NCI-H345 treated with DMSO at 0.1 percent for 48 hours (cell line): Measurements from ENCODE around the gene IL34.

Experiments
- DNase-seq: peaks from one replicate; lab custom pipeline; 2025; ENCODE audit not compliant: unreplicated experiment; lab: John Stamatoyannopoulos, UW

The IL34 gene

DNA sequence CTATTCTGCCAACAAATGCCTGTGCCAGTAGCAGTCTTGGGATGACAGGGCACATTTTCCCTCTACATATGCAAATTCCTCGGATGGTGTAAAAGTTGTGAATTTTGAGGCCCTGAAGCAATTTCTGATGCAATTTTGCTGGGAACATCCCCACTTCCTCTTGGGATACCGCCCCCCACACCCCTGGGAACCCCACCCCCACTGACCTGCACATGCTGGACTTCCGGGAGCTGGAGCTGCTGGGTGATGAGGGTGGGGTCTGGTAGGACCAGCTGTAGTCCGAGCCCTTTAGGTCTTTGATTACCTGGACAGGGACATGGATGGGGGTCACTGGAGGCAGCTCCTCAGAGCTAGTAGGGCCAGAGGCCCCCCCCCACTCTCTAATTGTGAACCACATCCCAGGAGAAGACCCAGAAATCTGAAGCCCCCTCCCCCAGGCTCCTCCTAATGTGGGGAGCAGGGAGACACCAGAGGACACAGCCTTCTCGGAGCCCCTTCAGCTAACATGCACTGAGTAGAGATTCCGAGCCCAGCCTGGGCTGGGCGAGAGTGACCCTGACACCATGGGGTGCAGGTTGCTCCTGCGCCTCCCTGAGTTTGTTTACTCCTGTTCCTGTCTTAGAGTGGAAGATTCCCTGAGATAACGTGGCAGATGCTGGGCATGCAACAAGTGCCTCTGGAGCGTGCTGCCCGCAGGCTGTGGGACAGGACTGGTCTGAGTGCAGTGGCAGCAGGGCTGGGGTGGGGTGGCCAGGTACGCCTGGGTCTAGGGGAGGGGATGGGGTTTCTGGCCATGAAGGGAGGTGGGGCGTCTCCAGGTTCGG is 30.5 kb downstream of the IL34 start:
- DNase-seq: no peak

DNA sequence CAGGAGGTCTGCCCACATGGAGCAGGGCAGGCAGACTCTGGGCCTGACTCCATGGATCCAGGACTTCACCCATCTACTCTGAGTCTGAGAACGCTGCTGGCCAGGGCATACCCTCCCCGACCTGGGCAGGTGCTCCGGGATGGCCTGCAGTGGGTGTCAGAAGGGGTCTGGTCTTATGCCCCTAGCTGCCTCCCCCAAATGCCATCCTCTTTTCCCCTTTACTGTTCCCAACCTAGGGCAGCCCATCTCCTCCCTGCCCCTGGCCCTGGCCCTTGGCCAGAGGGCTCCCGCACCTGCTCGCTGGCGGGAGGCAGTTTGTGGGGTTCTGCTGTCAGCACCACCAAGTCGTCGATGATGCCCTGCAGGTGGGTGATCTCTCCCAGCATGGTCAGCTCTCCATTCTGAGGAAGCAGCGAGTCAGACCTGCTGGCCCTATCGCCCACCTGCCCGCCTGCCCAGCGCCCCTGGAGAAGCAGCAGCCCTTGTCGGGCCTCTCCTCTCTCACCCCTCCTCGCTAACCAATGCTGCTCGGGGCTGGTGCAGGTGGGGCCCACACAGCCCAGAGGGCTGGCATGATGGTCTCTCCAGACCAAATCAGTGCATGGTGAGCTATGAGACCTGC is 31.3 kb downstream of the IL34 start:
- DNase-seq: no peak

- DNase-seq: no peak
Observed at GRCh38 chr16:70678121-70678897, 31.9 kb downstream of the IL34 start.

GRCh38 chr16:70678898-70679670 is 32.7 kb downstream of the IL34 start:
- no peak for DNase-seq

GRCh38 chr16:70679671-70680494 is 33.5 kb downstream of the IL34 start:
- no peak for DNase-seq

- DNase-seq: no peak
Observed at GRCh38 chr16:70680495-70681381, 34.4 kb downstream of the IL34 start.

DNA sequence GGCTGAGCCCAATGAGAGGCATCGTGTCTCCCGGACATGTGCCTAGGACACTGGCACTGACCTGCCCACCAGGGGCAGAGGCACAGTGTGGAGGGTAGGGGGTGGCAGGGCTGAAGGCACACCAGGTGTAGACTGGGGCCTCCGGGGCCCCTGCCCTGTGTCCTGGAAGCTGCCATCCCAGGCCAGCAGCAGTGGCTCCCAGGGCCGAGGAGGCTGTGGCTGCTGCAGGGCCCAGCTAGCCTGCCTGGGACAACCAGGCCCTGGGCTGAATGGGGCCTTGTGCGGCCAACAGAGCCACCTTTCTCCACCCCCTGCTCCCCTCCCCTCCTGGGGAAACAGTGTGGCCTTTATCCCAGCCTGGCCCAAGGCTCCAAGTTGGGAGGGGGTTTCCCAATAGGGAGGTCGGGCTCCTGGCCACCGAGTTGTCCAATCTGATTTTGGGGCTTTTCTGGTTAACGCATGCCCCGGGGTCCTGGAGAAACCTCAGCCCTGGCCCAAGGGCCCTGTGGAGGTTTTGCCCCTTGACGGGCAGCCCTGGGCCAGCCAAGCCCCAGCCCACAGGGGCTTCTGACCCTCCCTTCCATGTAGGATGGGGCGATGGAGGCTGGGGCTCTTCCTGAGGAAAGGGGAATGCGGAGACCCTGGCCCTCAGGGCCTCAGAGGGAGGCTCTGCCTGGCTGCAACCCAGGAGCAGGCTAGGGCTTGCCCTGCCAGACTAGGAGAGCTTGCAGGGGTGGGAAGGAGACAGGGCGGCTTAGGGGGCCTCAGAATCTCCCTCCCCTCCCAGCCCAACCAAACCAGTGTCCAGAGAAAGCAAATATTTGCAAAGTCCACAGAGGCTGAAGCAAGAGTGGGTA is 35.3 kb downstream of the IL34 start:
- DNase-seq: no peak

- DNase-seq: no peak
Observed at GRCh38 chr16:70682239-70683145, 36.1 kb downstream of the IL34 start.

DNA sequence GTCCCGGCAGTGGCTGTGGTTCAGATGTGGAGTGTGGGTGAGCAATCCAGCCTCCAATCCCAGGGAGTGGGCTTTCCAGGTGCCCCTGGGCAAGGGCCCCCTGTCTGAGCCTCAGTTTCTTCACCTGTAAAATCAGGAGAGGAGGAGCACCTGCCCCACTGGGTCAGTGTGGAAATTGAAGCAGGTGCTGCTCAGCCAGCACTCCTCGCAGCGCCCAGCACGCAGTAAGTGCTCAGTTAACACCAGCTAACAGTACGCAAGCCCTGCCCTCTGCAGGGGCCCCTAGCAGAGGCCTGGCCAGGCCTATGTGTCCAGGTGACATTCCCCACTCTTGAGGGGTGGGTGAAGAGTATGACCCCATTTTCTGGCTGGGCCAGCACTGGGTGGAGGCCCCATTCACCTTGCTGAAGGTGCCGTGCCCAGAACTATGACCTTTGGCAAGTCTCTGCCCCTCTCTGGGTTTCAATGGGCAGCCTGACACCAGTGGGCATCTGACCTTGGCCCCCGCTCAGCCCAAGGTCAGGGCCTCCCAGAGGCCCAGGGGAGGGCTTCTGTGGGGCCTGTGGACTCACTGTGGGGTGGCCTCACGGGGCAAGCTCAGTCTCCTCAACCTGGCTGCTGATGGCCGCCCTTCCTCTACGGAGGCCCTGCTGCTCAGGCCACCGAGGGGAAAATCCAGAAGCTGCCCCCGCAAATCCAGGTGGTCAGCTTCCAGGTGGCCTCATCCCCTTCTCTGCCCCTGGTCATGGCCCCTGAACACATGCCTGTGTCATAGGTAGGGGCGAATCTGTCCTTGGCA is 37.0 kb downstream of the IL34 start:
- DNase-seq: no peak

DNA sequence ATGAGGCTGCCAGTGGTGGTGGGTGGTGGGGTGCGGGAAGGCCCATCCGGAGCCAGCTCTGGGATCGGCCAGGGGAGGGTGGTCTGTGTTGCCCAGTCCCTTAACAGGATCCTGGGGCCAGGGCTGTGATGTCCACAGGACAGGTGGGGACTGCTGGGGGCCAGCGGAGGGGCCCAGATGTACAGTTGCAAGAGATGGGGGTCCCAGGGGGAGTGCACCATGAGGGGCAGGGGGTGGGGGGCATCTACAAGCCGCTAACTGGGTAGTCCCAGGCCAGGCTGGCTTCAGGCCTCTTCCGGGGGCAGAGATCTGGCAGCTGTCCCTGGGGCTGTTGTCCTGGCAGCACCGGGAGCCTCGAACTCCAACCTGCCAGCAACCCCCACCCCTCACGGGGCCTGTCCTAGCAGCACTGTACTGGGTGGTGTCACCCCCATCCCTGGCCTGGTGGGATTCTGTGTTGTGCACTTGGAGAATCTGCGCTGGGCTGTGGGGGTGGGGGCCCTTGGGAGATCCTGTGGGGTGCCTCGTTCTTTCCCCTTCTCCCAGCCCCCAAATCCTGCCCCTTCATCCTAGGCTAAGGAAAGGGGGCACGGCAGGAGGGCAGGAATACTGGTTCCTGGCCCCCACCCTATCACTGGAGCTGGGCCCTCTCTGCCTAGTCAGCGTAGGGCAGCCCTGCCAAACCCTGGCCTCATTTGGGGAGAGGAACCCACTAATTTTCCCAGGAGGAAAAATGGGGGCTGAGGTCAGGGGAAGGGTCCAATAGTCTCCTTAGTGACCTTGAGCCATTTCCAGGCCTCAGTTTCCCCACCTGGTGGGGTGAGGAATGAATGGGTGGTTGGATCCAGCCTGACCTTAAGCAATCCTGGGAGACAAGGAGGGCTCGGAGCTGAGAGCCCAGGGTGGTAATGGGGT is 38.0 kb downstream of the IL34 start:
- DNase-seq: no peak

DNA sequence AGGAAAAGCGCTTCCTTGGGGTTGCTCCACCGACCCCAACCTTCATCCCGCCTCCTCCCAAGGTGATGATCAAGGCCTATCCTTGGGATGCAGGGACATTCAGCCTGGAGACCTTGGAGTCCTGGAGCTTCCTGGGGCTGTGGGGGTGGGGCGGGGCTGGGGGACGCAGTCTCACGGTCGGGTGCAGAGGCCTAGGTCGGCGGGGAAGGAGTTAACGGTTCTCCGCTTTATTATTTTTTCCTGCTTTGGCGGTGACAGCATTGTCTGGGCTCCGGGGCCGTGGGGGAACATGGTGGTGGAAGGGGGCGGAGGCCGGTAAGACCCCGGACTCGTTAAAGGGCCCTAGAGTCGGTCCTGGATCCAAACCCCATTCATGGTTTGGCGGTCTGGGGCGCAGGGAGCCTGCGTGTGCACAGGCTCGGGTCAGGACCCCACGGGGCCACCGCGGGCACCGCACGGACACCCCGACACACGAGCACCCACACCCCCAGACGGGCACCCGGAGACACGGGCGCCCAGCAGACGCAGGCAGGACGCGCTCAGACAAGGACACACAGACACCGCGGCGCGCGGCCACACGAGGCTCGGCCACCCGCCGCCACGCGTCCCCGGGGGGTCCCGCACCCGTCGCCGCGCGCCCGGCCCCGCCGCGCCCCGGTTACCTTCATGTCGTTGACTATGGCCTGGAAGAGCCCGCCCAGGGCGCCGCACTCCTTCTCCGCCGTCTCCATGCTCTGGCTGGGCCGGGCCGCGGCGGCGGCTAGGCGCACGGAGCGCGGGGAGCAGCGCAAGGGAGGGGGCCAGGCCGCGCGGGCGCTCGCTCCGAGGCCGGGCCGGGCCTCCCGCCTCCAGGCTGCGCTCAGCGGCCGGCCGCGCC is 38.9 kb downstream of the IL34 start:
- no peak for DNase-seq

GRCh38 chr16:70685938-70686375 is 39.6 kb downstream of the IL34 start, which contains the start of gene MTSS2:
Gene MTSS2, minus strand, starts transcription at chr16:70686053. Its CDS starts 262 bp downstream, at chr16:70685791.
- DNase-seq: peak; percentile 13

- no peak for DNase-seq
Observed at GRCh38 chr16:70686376-70687101, 40.2 kb downstream of the IL34 start.

- DNase-seq: no peak
Observed at GRCh38 chr16:70687102-70687511, 40.7 kb downstream of the IL34 start.
